GM21390 (cell line): ENCODE results near the gene VPS51.
"Not testable (repeated sequence)": the region's sequence is repeated elsewhere in the genome, so short reads cannot be mapped to it uniquely, and the experiment has no call there.

Experiments
- ATAC-seq: cut with Tn5 transposase; IDR thresholded peaks from one replicate; pipeline ENCODE4 v1.9.1; 2021; ENCODE audit not compliant: unreplicated experiment

Gene VPS51

DNA sequence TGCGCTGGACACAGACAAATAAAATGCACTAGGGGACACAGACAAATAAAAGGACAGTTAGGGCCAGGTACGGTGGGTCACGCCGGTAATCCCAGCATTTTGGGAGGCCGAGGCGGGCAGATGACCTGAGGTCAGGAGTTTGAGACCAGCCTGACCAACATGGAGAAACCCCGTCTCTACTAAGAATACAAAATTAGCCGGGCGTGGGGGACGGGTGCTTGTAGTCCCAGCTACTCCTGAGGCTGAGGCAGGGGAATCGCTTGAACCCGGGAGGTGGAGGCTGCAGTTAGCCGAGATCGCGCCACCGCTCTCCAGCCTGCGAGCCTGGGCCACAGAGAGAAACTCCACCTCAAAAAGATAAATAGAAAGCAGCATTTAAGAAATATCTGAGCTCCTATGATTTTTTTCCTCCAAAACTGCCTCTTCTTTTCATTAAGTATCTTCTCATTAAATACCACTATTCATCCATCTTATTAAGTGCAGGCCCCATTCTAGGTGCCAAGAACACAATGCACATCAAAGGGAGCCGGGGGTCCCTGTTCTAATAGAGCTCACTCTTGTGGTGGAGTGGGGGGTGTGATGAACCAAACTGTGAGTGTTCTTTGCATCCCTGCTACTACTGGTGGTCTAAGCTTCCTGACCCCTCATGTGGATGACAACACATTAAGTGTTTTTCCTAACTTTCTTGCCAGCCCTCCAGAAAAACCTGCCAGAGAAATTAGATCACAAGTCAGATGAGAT lies 22.3 kb downstream of the VPS51 start:
- ATAC-seq: no peak

DNA sequence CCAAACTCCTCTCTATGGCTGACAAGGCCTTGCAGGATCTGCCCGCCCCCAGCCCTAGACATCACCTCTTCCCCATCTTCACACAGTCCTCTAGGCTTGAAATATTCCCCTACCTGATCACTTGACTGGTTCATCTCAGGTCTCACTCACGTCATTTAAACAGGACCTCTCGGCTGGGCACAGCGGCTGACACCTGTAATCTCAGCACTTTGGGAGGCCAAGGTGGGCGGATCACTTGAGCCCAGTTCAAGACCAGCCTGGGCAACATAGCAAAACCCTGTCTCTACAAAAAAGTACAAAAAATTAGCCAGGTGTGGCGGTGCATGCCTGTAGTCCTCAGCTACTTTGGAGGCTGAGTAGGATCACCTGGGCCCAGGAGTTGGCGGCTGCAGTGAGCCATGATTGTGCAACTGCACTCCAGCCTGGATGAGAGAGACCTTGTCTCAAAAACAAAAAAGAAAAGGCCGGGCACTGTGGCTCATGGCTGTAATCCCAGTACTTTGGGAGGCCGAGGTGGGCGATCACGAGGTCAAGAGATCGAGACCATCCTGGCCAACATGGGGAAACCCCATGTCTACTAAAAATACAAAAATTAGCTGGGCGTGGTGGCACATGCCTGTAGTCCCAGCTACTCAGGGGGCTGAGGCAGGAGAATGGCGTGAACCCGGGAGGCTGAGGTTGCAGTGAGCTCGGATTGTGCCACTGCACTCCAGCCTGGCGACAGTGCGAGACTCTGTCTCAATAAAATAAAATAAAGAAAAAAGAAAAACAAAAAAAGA lies 23.1 kb downstream of the VPS51 start:
- not testable (repeated sequence) for ATAC-seq

DNA sequence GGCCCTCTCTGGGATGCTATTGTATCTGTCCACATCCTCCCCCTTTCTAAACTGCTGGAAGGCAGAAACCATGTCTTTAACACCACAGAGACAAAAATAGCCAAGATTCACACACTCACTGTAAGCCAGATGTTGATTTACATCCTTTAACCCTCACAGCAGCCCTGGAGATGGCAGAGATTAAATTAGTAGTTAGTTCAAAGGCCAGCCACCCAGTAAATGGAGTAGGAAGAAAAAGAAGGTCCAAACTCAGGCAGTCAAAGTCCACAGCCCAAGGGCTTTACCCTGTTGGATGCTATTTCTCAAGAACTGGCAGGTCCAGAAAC lies 23.6 kb downstream of the VPS51 start:
- no peak for ATAC-seq

DNA sequence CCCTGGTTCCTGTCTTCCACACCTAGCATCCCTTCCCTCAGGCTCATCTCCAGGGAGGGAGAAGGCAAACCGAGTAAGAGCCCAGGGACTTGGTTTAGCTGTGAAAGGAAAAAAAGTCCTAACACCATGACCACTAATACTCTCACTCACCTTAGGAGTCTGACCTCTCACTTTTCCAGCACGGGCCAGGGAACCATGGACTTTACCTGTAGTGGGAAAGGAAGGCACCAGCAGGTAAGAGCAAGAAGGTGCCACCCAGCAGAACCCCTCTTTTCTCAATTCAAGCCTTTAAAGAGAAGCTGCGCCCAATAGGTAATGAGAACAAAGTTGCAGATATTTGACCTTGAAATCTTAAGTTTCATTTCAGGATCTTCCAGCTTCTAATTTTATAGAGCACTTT lies 24.8 kb downstream of the VPS51 start:
- no peak for ATAC-seq

DNA sequence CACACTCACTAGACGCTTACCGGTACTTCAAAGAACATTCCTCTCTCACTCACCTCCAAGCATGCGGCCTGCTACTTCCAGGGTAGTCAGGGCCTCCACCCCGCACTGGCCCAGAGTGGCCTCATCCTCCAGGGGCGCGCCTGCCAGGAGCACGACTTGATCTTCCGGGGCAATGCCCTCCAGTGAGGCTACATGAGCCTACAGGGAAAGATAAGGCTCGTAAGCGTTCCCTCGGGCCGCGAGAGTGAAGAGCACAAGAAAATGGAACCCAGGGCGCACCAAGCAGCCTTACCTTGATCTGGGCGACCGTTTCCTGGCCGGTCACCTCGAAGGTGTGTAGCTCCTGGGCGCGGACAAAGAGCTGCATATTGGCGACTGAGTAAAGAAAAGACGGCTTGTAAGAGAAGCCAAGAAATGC lies 25.4 kb downstream of the VPS51 start:
- no peak for ATAC-seq

DNA sequence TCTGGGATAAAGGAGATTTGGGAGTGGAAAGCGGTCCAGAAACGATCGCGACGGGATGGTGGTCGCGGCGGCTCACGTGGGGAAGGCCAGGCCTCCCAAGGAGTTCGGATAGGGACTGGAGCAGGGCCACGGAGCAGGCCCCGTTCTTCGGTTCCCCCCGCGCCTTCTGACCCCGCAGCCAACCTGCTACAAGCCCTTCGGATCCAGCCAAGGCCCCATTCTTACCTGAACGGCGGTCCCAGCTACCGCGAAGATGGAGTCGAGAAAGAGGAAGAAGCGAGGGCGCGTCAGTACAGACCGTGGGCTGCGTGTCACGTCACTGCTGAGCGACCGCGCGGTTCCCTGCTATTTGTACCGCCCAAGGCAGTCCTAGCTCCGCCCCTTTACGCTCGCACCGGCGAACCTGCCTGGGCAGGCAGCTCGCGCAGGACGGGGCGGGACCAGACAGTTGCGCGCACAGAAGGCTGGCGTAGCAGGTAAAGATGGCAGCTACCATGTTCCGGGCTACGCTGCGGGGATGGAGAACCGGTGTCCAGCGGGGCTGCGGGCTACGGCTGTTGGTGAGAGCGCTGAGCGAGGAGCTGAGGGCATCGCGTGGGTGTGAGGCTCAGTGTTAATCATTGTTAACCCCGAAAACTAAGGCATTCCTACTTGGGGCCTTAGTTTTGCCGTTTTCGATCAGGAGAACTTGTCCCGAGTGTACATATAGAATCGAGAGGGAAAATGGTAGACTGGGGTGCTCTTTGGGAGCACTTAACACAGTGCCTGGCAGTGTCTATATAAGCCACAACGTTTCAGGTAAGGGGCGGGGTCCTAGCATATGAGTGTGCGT lies 26.1 kb downstream of the VPS51 start, which contains the start of the genes FAU and MRPL49:
Gene FAU (minus strand): TSS at position 270 of the 832 bp plus-strand sequence. CDS start 321 bp downstream, outside the sequence.
Gene MRPL49 (plus strand): TSS at position 457 of the 832 bp plus-strand sequence. CDS start 26 bp downstream, at position 483.
- ATAC-seq: peak; percentile 65

DNA sequence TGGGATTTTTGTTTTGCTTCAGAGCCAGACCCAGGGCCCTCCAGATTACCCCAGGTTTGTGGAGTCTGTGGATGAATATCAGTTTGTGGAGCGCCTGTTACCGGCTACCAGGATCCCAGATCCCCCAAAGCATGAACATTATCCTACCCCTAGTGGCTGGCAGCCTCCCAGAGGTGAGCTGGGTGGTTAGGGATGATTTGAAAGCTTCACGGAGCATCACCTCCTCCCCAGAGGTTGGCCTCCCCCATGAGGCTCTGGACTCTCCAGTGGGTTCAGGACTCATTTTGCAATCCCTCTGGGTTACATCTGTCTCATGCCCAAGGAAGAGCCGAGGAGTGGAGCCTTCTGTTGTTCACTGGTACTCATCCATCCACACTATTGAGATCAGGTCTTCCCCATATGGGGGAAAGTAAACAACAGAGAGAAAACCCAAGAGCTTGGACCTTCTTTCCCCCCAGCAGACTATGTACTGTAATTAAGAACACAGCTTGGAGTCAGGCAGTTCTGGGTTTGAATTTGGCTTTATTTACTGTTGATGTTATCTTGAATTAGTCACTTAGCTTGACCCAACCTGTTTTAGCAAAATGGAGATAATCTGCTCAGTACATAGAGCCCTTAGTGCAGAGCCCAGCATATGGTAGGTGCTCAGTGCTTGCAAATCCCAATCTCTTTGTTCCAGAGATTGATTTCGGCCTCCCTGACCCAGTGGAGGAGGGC lies 28.6 kb downstream of the VPS51 start:
- no peak for ATAC-seq

DNA sequence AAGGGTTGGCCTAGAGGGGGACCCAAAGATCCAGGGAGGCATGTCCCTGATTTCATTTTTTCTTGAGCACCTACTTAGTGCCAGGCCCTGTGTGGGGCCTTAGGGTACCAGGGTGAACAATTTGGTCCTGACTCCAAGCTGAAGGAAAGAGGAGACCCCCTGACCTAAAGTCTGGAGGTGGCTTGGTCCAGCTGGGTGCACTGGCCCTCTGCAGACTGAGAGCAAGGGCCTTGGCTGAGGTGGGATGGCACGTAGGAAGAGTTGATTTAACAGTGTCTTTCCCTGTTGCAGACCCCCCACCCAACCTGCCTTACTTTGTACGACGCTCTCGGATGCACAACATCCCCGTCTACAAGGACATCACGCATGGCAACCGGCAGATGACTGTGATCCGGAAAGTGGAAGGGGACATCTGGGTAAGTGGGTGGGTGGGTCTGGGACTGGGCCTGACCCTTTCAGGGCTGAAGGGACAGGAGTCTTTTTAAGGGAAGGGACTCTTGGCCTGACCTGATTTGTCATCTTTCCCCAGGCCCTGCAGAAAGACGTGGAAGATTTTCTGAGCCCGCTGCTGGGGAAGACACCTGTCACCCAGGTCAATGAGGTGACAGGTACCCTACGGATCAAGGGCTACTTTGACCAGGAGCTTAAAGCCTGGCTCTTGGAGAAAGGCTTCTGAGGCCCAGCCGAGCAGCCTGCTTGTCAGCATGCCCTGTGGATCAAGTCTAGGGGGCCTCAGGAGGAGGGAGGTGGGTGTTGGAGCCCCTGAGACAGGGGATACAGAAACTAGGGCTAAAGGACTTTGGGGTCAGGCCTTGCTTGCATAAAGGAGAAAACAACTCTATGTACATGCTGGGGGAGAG lies 29.4 kb downstream of the VPS51 start:
- ATAC-seq: no peak

DNA sequence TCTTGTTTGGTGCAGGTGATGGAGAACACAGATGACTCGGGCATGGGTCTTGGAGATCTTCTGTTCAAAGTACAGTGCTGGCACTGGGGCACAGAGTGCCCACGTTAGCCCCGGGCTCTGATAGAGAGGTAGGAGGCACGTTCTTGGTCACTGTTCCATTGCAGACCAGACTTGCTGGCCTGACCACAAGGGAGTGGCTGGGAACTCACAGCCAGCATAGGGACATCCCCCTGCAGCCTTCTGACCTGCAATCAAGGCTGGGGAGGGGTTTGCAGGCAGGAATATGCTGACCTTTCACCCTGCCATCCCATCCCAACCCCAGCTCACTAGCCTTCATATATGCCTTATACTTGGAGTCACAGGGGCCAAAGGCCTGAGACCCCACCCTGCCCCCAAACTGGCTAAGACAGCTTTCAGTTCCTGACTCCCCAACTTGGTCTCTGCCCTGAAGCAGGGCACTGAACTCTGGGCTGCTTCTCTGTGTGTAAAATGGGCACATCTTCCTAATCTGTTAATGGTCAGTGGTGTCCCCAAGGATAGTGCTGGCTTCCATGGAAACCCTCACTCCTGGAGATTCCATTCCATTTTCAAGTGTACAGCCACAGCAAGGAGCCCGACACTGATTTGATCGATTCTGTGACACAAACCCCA lies 30.7 kb downstream of the VPS51 start:
- ATAC-seq: no peak

DNA sequence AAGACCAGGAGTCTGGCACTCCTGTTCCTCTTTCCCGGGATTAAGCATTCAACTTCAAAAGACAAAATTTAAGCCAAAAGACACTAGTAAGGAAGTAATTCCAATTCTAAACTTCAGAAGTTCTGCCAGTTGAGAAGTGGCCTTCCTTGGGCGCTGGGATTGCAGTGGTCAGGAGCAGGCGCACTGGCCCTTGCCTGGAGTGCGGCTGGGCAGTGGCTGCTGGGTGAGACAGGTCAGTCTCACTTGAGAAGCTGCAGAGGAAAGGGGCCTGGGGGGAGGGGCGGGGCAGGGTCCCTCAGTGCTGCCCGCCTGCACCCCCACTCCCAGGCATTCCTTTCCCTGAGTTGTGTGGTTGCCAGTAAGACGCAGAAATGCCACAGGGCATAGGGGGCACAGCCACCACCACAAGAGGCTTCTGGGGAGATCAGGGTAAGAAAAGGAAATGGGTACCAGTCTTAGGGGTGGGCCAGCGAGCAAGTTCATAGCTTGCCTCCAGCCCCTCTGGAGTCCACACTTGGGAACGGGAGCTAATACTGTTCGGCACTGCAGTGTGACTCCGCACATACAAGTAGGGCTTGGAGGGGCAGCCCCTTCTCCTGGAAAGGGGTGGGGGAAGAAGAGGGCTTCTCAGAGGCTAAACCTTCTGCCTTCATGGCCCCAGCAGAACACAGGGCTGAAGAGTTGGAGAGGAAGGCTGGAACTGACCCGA lies 31.6 kb downstream of the VPS51 start:
- ATAC-seq: no peak

DNA sequence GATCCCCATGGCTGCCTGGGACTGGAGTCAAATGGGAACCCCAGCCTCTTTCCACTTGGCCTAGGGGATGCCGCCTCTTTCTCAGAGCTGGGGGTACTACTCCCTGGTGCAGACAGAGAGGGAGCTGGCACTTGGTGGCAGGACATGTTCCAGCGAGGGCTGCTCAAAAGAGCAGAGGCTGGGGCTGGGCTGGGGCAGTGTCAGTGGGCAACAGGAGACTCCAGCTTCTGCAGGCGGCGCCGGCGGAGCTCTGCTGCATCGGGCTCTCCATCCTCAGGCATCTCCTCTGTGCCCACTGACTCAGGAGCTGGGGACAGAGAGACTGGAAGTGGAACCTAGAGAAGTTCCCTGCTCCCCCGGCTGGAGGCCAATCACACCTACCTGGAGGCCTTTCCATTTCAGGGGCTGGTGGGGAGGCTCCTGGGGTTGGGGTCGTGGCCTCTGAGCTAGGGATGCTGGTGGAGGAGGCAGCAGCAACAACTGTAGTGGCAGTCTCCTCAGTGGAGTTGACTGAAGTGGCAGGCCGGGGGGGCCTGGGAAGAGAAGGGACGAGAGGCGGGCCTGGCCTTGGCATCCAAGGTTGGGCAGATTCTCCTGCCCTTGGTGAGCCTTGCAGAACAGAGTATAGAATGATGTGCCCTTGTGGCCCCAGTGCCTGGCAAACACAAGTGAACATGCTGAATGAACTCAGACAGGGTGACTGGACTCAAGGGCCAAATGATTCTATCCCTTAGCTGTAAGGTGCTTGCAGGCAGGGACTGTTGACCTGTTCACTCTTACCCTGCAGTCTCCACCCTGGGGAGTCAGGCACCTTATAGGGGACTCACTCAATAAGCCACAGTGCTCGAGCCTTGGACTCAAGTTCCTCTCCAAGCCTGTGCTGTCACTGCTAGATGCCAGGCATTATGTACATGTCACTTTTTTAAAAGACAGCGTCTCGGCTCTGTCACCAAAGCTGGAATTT lies 32.5 kb downstream of the VPS51 start:
- ATAC-seq: no peak

DNA sequence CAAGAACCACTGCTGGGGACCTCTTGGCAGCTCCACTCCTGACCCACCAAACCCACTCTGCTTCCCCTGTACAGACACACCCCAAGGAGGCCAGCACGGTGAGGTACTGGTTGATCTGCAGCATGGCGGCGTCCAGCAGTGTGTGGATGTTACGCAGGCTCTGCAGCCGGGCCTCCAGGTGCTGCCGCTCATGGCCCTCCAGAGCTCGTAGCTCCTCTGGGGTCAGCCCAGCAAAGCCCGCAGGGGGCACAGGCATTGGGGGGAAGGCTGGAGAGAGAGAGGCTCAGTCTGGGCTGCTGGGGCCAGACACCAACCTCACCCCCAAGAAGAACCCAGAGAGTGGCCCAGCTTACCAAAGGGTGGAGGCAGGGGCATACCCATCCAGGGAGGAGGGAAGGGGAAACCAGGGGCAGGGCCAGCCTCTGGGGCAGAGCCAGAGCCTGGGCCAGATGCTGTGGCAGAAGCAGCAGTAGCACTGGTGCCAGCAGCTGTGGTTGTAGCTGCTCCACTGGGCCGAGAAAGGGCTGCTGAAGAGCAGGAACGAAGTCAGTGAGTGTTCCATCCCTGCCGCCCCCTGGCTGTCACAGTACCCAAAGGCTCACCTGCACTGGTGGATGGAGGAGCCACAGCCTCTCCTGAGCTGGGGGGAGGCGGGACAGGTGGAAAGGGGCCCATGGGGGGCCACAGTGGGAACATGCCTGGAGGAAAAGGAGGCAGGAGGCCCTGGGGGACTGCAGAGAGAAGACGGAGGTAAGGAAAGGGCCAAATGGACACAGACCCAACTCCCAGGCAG lies 33.8 kb downstream of the VPS51 start:
- ATAC-seq: no peak

DNA sequence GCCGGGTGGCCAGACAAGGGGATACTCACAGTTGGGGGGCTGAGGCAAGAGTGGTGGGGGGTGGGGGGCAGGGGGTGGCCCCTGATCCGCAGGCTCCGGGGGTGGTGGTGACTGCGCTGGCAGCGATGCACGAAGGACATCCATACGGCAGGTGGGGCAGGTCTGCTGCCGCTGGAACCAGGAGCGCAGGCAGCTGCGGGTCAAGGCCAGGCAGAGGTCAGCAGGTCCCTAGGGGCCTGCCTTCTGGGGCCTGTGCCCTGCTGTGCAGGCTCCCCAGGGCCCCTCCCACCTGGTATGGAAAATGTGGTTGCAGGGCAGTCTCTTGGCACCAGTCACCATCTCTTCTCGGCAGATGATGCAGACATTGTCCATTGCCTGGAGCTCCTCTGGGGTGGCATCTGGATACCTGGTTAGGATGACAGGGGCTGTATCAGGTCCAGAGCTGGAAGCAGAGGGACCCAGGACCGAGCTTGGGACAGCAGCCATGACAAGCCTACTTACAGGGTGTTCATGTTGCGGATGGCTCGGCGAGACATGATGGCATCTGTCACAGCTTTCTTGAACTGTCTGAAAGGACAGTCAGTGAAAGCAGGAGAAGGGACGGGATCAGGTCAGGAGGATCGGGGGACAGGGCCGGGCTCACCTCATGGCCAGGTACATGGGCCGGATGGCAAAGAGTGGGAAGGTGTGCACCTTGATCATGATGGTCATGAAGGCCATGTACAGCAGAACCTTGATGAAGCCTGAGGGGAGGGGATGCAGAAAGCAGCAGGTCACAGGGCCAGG lies 34.8 kb downstream of the VPS51 start:
- ATAC-seq: no peak

DNA sequence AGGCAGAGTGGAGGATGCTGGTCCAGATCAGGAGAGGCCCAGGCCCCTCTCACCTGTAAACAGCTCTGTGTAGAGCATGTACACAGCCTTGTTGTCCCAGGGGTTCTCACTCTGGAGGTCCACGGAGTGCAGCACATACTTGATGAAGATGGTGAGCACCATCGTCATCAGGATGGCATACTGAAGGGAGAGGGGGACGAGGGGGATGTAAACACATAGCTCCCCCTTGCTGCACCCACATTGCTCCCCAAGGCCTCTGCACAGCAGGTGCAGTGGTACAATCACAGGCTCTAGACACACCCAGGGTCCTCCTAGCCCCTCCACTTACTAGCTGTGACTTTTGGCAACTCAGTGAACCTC lies 35.4 kb downstream of the VPS51 start:
- no peak for ATAC-seq

DNA sequence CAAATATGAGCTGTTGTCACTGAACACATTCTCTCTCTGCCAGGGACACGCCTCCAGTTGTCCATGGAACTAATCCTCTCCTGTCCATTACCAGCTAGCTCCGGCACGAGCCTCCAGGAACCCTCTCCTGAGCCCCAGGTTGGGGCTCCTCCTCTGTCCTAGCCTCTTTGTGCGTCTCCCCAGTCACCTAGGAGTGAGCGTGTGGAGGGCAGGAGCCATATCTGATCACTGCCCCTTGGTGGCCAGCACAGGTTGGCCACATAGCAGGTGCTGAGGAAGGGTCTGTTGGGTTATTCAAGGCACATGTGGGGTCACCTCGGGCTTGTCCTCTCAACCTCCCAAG lies 35.9 kb downstream of the VPS51 start:
- no peak for ATAC-seq
